Heart right ventricle (tissue), 16 donors: ENCODE data around the gene DND1. TPM values are rescaled to one million over a fixed set of nuclear protein-coding genes. Genes with fewer than 3 reads are reported as not detected.
"Not testable (repeated sequence)": the region's sequence is repeated elsewhere in the genome, so short reads cannot be mapped to it uniquely, and the experiment has no call there.

Source experiments
- ATAC-seq, 8 donors: fragments of 200-7000 bp; cut with Tn5 transposase; one replicate each; pipeline ENCODE4 v1.9.1; 2020; ENCODE audit warnings: mild to moderate bottlenecking in 8 of 8, moderate library complexity in 8 of 8, moderate number of reproducible peaks in 1 of 8
- DNase-seq, 2 donors: peaks; one replicate each; pipeline ENCODE4 v3.0.0-alpha.2; 2020
- H3K27ac ChIP-seq, 10 donors: fragments of 200-600 bp; sonication (generic) in 2 of 10; one replicate each; pipeline versions ENCODE4 v1.5.0 to v1.8.0; 2020 to 2022; ENCODE audit warnings: mild to moderate bottlenecking in 3 of 10
- H3K27me3 ChIP-seq, 7 donors: fragments of 200-600 bp; one replicate each; pipeline ENCODE4 v1.8.0; 2021 to 2022; ENCODE audit warnings: mild to moderate bottlenecking in 2 of 7
- H3K36me3 ChIP-seq, 9 donors: fragments of 200-600 bp; sonication (generic) in 1 of 9; one replicate each; pipeline versions ENCODE4 v1.5.0 to v1.8.0; 2020 to 2022; ENCODE audit warnings: mild to moderate bottlenecking in 2 of 9
- H3K4me1 ChIP-seq, 9 donors: fragments of 200-600 bp; sonication (generic) in 1 of 9; one replicate each; pipeline versions ENCODE4 v1.5.0 to v1.8.0; 2020 to 2022; ENCODE audit warnings: mild to moderate bottlenecking in 4 of 9
- H3K4me3 ChIP-seq, 10 donors: fragments of 200-600 bp; sonication (generic) in 2 of 10; one replicate each; pipeline versions ENCODE4 v1.5.0 to v1.8.0; 2020 to 2022; ENCODE audit warnings: mild to moderate bottlenecking in 7 of 10, moderate library complexity in 2 of 10
- H3K9me3 ChIP-seq, 11 donors: fragments of 200-600 bp in 10 of 11; sonication (generic) in 2 of 11; one replicate each; pipeline versions ENCODE4 v1.5.0 to v1.8.0; 2013 to 2022; ENCODE audit warnings: mild to moderate bottlenecking in 2 of 11, control low read depth in 1 of 11, moderate library complexity in 1 of 11
- WGBS, 2 donors: extraction: QIAGEN DNeasy Blood & Tissue Kit; methylation state at CpG; one replicate each; pipeline ENCODE4 v1.1.7; 2013; ENCODE audit warnings: inconsistent platforms in 1 of 2; 5-methylcytosine and 5-hydroxymethylcytosine counted together
- intact Hi-C, 10 donors: fragments of 100-400 bp; cut with DNase I; formaldehyde crosslinking; loops; one replicate each; pipeline versions ENCODE4 v1.11.1 to v1.14.2; 2022
- polyA plus RNA-seq, 2 donors: library from polyadenylated mRNA; stranded (reverse); fragments of 200-250 nt; gene quantifications; one replicate each; pipeline ENCODE4 v1.2.3, GENCODE V29; 2013
- total RNA-seq, 10 donors: library from RNA; stranded (reverse); fragmentation: NEBNext Ultra II Directional in 3 of 10; extraction: Animal tissue kit (Norgen Biotek cat#: 25700) in 3 of 10; gene quantifications; one replicate each; pipeline versions ENCODE4 v1.2.1 to v1.2.4, GENCODE V29; 2021 to 2023
- TF ChIP-seq, protein P1 (sequence below), 9 donors: fragments of 200-600 bp; sonication (generic) in 2 of 9; IDR thresholded peaks; one replicate each; pipeline versions ENCODE4 v1.5.0 to v1.8.0; 2021 to 2022; ENCODE audit warnings: antibody characterized with exemption in 9 of 9, mild to moderate bottlenecking in 5 of 9, moderate library complexity in 1 of 9
- donor health status: Arrhythmogenic right ventricular cardiomyopathy.
- donor health status: ischemic (EF 13 %, LVEDD 7.1; RV severe dilation, severe dysfunction).
- donor health status: healthy with polysubstance abuse.
- donor health status: DM: no; HTN: yes; CAD: no.
- donor health status: DM: no; HTN: no; CAD: no.
- donor health status: ischemic (EF 25% LVEDD 6.9; RV normal size, moderate dysfunction).
- donor health status: ischemic (EF 25% LVEDD 5.7; RV mildly dilated, moderate dysfunction).
- donor health status: healthy.
- donor health status: DM: yes; HTN: yes; CAD: no.
- donor health status: Ischemic cardiomyopathy.
- donor health status: ischemic (EF 35%, LVEDD 5.7; RV mildly dilated, moderate dysfunction).
- donor health status: nonischemic (EF 11% LVEDD 7.7; RV severe dilation, severe dysfunction).
- donor health status: DM: yes; HTN: yes; CAD: no.
- donor health status: PGD.
- donor health status: ischemic (EF 29% LVEDD 5.4; RV normal size, mild dysfunction).
- donor health status: nonischemic (EF 23%, LVEDD 6.1; RV moderate dilation, normal function).

The DND1 gene
- total and polyA plus RNA-seq, 12 donors = 0.17 to 2.0 (median 0.34) TPM; not detected in 1

DNA sequence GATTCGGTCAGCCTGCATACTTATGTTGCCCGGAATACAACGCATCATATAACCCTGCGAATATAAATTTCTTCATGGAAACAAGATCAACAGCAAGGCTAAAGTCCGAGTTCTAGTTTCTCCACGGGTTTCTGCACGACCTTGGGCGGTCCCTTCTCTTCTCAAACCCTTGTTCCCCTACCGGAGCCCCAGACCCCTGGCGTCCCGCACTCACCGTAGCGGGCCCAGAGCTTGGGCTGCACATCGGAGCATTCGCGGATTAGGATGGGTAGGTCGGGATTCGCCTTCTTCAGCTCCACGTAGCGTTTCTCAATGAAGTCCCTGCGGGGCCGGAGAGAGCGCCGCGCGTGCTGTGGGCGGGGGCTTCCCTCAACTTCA is 26.3 kb downstream of the DND1 start:
- peaks cover 4 to 45% (median 26%) of the 10 kb centered on the region in 9 donors for H3K4me1 ChIP-seq
- ATAC-seq (peak in 4 of 8 donors; percentile 3 to 32 (median 5)), DNase-seq (no peak)
- H3K36me3 ChIP-seq = peaks cover 0 to 77% (median 31%) of the 10 kb centered on the region in 9 donors
- peak overlapping the region; percentile 54 to 92 (median 86) for H3K27ac ChIP-seq
- intact Hi-C loops = loop anchor here in 5 of 10 donors (5.0 to 10.0 kb wide), 6 partner anchors 45 to 282 kb away; partner anchors contain the start of genes ANKHD1 (in 2 of the 5), EIF4EBP3 (in 2 of the 5), APBB3 (in 1 of the 5) and HARS1 (in 1 of the 5)
- peak overlapping the region; percentile 53 to 99 (median 90) for H3K4me3 ChIP-seq
- TF ChIP-seq, protein P1, sequence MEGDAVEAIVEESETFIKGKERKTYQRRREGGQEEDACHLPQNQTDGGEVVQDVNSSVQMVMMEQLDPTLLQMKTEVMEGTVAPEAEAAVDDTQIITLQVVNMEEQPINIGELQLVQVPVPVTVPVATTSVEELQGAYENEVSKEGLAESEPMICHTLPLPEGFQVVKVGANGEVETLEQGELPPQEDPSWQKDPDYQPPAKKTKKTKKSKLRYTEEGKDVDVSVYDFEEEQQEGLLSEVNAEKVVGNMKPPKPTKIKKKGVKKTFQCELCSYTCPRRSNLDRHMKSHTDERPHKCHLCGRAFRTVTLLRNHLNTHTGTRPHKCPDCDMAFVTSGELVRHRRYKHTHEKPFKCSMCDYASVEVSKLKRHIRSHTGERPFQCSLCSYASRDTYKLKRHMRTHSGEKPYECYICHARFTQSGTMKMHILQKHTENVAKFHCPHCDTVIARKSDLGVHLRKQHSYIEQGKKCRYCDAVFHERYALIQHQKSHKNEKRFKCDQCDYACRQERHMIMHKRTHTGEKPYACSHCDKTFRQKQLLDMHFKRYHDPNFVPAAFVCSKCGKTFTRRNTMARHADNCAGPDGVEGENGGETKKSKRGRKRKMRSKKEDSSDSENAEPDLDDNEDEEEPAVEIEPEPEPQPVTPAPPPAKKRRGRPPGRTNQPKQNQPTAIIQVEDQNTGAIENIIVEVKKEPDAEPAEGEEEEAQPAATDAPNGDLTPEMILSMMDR (IDR thresholded peaks at IDR 0.05) = no peak
- WGBS, 2 donors = 0 to 2% methylated on average over 27 of the region's 27 CpGs
- H3K27me3 ChIP-seq = no peaks in the 10 kb centered on the region
- no peaks in the 10 kb centered on the region for H3K9me3 ChIP-seq

DNA sequence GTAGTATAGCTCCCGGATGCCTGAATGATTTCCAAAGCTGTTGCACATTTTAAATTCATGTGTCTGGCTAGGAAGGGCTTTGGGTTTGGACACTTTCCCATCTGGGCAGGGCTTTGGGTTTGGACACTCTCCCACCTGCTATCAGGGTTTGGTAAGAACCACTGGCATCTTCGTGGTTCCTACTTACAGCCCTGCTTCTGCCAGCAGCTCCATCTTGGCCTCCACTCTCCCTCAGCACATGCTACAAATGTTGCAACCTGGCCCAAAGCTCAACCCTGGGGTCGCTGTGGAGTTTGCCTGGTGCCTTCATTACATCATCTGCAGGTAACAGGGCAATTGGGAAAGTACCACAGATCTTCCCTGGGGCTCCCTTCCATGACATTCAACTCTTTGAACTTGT is 30.7 kb downstream of the DND1 start:
- 58 to 59% methylated on average over 3 of the region's 3 CpGs for WGBS, 2 donors
- intact Hi-C loops = loop anchor here in 4 of 10 donors (10.0 kb wide), 3 partner anchors 98 to 278 kb away; partner anchors contain the start of genes ANKHD1 (in 2 of the 4), EIF4EBP3 (in 1 of the 4) and SLC4A9 (in 1 of the 4)

DNA sequence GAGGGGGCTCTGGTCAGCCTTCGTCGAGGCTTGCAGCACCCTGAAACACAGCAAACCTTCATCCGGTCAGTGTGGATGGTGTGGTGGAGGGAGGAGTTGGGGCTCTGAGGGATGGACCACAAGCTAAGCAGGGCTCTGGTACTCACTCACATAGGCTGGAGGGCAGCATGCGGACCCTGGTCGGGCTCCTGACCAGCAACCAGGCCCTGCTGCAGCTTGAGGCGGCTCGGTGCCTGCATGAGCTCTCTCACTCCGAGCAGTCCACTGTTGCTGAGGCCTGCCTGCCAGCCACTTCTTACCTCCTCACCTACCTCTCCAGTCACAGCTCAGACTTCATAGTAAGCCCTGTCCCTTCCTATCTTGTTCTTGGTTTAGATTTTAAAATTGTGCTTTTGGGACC is 31.7 kb downstream of the DND1 start:
- TF ChIP-seq, protein P1 (IDR thresholded peaks at IDR 0.05) = no peak
- intact Hi-C loops = loop anchor here in 4 of 10 donors (10.0 kb wide), 3 partner anchors 97 to 277 kb away; partner anchors contain the start of genes ANKHD1 (in 2 of the 4), EIF4EBP3 (in 1 of the 4) and SLC4A9 (in 1 of the 4)
- WGBS, 2 donors = 87 to 91% methylated on average over 8 of the region's 8 CpGs
- peaks cover 3 to 49% (median 26%) of the 10 kb centered on the region in 9 donors for H3K4me1 ChIP-seq
- H3K4me3 ChIP-seq = no peak overlapping the region
- no peak for ATAC-seq
- no peaks in the 10 kb centered on the region for H3K27me3 ChIP-seq
- H3K27ac ChIP-seq = no peak overlapping the region
- H3K36me3 ChIP-seq = peaks cover 0 to 49% (median 10%) of the 10 kb centered on the region in 9 donors
- DNase-seq = no peak
- no peaks in the 10 kb centered on the region for H3K9me3 ChIP-seq

More for the DNA sequence above, 30.7 kb downstream of the DND1 start:
- H3K4me1 ChIP-seq = peaks cover 4 to 52% (median 29%) of the 10 kb centered on the region in 9 donors
- ATAC-seq (no peak), DNase-seq (no peak)
- no peak overlapping the region for H3K27ac ChIP-seq
- no peak overlapping the region for H3K4me3 ChIP-seq
- peaks cover 0 to 49% (median 10%) of the 10 kb centered on the region in 9 donors for H3K36me3 ChIP-seq
- no peaks in the 10 kb centered on the region for H3K9me3 ChIP-seq
- no peaks in the 10 kb centered on the region for H3K27me3 ChIP-seq
- TF ChIP-seq, protein P1 (IDR thresholded peaks at IDR 0.05) = no peak

DNA sequence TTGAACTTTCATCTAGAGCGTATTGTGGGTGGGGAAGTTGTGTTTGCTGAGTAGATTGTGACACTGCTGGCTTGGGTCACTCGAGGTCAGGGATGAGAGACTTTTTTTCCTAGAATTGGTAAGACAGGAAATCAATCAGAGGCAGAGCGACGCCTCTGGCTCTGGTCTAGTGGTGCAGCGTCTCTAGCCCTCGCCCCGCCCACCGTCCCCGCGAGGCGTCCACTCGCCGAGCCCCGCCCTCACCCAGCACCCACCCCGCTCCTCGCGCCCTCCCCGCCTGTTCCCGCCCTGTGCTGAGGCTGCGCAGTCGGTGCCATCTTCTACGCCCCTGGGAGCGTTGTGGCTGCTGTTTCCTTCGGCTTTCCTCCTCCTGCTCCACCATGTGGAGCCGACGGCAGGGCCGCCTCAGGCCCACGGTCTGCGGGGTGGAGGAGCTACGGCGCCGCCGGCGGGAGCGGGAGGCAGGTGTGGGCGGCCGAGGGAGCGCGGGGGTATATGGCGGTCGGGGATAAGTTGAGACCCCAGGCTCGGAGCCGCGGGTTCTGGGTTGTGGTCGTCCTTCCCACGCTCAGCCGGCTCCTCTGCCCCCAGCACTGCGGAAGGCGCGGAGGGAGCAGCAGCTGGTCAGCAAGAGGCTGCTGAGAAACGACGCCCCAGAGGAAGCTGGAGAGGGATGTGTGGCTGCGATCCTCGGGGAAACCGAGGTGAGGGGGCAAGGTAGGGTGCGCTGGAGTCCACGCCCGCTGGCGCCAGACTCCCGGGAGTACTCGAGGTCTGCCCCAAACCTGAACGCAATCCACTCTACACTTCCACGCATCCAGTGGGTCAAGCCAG is 34.0 kb downstream of the DND1 start, which contains the start of gene TMCO6:
TMCO6 (plus strand) TSS at position 304 of the 834 bp plus-strand sequence; CDS start at position 381, 77 bp downstream.
- H3K9me3 ChIP-seq = no peaks in the 10 kb centered on the region
- H3K27ac ChIP-seq = peak within 1 kb of the TSS; percentile 64 to 97 (median 88)
- WGBS, 2 donors = 0% methylated on average over 63 of the region's 63 CpGs
- ATAC-seq = peak; percentile 98 to 99 (median 99)
- peaks cover 0 to 44% (median 16%) of the 10 kb centered on the region in 9 donors for H3K4me1 ChIP-seq
- H3K36me3 ChIP-seq = peaks cover 0 to 35% (median 4%) of the 10 kb centered on the region in 9 donors
- TF ChIP-seq, protein P1 (IDR thresholded peaks at IDR 0.05) = peak; percentile 41 to 89 (median 75)
- H3K27me3 ChIP-seq = no peaks in the 10 kb centered on the region
- intact Hi-C loops = loop anchor here (2.0 to 10.0 kb wide), 7 partner anchors 72 to 275 kb away; partner anchors contain the start of genes APBB3 (in 4 of the 10), EIF4EBP3 (in 4 of the 10), SLC35A4 (in 4 of the 10) and SLC4A9 (in 2 of the 10)
- DNase-seq = peak; percentile 98 to 99
- H3K4me3 ChIP-seq = peak within 1 kb of the TSS; percentile 53 to 90 (median 70)

DNA sequence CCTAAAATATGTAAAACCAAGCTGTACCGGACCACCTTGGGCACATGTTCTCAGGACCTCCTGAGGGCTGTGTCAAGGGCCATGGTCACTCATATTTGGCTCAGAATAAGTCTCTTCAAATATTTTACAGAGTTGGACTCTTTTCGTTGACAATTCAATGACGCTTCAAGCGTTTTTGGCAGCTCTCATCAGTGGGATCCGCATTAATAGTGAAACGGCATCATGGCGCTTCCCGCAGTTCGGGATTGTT is 34.6 kb downstream of the DND1 start:
- H3K27me3 ChIP-seq, H3K9me3 ChIP-seq, DNase-seq: not testable (repeated sequence)
- peak in 1 of 8 donors; percentile 0 for ATAC-seq
- WGBS, 2 donors = 22 to 23% methylated on average over 9 of the region's 9 CpGs
- Histone ChIP-seq H3K4me1 (peaks cover 0 to 47% (median 16%) of the 10 kb centered on the region in 9 donors), H3K27ac (peak overlapping the region; percentile 64 to 97 (median 88)), H3K36me3 (peaks cover 0 to 29% (median 4%) of the 10 kb centered on the region in 9 donors), H3K4me3 (peak overlapping the region in 9 of 10 donors; percentile 57 to 90 (median 71))
- intact Hi-C loops = loop anchor here (2.0 to 10.0 kb wide), 7 partner anchors 72 to 274 kb away; partner anchors contain the start of genes APBB3 (in 4 of the 10), EIF4EBP3 (in 4 of the 10), SLC35A4 (in 4 of the 10) and SLC4A9 (in 2 of the 10)
